Measurements from ENCODE around the gene NDUFS4. TPM values are rescaled to one million over a fixed set of nuclear protein-coding genes. Genes with fewer than 3 reads are reported as not detected.
A peak's percentile ranks its signal among the peaks of the same experiment; 100 is the strongest.
"Not testable (repeated sequence)": the region's sequence is repeated elsewhere in the genome, so short reads cannot be mapped to it uniquely, and the experiment has no call there.

NDUFS4 gene
- total RNA-seq: 117 TPM
- long read RNA-seq, transcript NDUFS4-201 (5 exons, 675 nt): major isoform, 39 of 49 reads
- long read RNA-seq, transcript NDUFS4-204 (6 exons, 833 nt): minor isoform, 5 of 49 reads
- long read RNA-seq, partial matches to known transcripts: 1 of 49 reads
- long read RNA-seq, other reads (novel, unspliced or antisense): 4 of 49 reads

GRCh38 chr5:53560506-53561191, at the start of gene NDUFS4:
Gene NDUFS4 (plus strand): TSS chr5:53560639. CDS start chr5:53560663, 24 bp downstream.
- DNase-seq (ENCODE audit: low spot score): peak; percentile 92
- intact Hi-C loops (cut with DNase I): loop anchor here (5.0 kb wide), 1 partner anchor 78 kb away; the partner anchor contains the start of gene FST

- intact Hi-C loops (cut with DNase I): no loop called here
- DNase-seq (ENCODE audit: low spot score): no peak
Observed at GRCh38 chr5:53512539-53512938, 47.9 kb upstream of the NDUFS4 start.

GRCh38 chr5:53515988-53516387, 44.5 kb upstream of the NDUFS4 start:
- intact Hi-C loops (cut with DNase I): no loop called here

GRCh38 chr5:53520813-53521212, 39.6 kb upstream of the NDUFS4 start:
- DNase-seq (ENCODE audit: low spot score): no peak
- intact Hi-C loops (cut with DNase I): no loop called here

More at GRCh38 chr5:53515988-53516387, 44.5 kb upstream of the NDUFS4 start:
- no peak for DNase-seq (ENCODE audit: low spot score)

GRCh38 chr5:53537711-53538110, 22.7 kb upstream of the NDUFS4 start:
- intact Hi-C loops (cut with DNase I): no loop called here
- no peak for DNase-seq (ENCODE audit: low spot score)

- intact Hi-C loops (cut with DNase I); DNase-seq (ENCODE audit: low spot score): not testable (repeated sequence)
Observed at GRCh38 chr5:53540739-53541138, 19.7 kb upstream of the NDUFS4 start.

GRCh38 chr5:53541859-53542258, 18.6 kb upstream of the NDUFS4 start:
- intact Hi-C loops (cut with DNase I): no loop called here
- no peak for DNase-seq (ENCODE audit: low spot score)

- intact Hi-C loops (cut with DNase I): no loop called here
- DNase-seq (ENCODE audit: low spot score): no peak
Observed at GRCh38 chr5:53542926-53543325, 17.5 kb upstream of the NDUFS4 start.

- no peak for DNase-seq (ENCODE audit: low spot score)
- intact Hi-C loops (cut with DNase I): no loop called here
Observed at GRCh38 chr5:53543401-53543800, 17.0 kb upstream of the NDUFS4 start.

GRCh38 chr5:53545744-53546143, 14.7 kb upstream of the NDUFS4 start:
- no peak for DNase-seq (ENCODE audit: low spot score)
- intact Hi-C loops (cut with DNase I): no loop called here

GRCh38 chr5:53547226-53547625, 13.2 kb upstream of the NDUFS4 start:
- no peak for DNase-seq (ENCODE audit: low spot score)
- intact Hi-C loops (cut with DNase I): no loop called here

GRCh38 chr5:53548501-53548900, 11.9 kb upstream of the NDUFS4 start:
- not testable (repeated sequence) for DNase-seq (ENCODE audit: low spot score)

GRCh38 chr5:53549792-53550191, 10.6 kb upstream of the NDUFS4 start:
- intact Hi-C loops (cut with DNase I): no loop called here
- no peak for DNase-seq (ENCODE audit: low spot score)

More at GRCh38 chr5:53548501-53548900, 11.9 kb upstream of the NDUFS4 start:
- intact Hi-C loops (cut with DNase I): not testable (repeated sequence)

- intact Hi-C loops (cut with DNase I): no loop called here
Observed at GRCh38 chr5:53552561-53552960, 7.9 kb upstream of the NDUFS4 start.

GRCh38 chr5:53554444-53554843, 6.0 kb upstream of the NDUFS4 start:
- intact Hi-C loops (cut with DNase I): no loop called here

More at GRCh38 chr5:53552561-53552960, 7.9 kb upstream of the NDUFS4 start:
- DNase-seq (ENCODE audit: low spot score): no peak

GRCh38 chr5:53555160-53555559, 5.3 kb upstream of the NDUFS4 start:
- intact Hi-C loops (cut with DNase I): no loop called here
- no peak for DNase-seq (ENCODE audit: low spot score)

More at GRCh38 chr5:53554444-53554843, 6.0 kb upstream of the NDUFS4 start:
- DNase-seq (ENCODE audit: low spot score): no peak

- intact Hi-C loops (cut with DNase I): no loop called here
- DNase-seq (ENCODE audit: low spot score): no peak
Observed at GRCh38 chr5:53556001-53556400, 4.4 kb upstream of the NDUFS4 start.

GRCh38 chr5:53557386-53557785, 3.1 kb upstream of the NDUFS4 start:
- intact Hi-C loops (cut with DNase I): no loop called here
- no peak for DNase-seq (ENCODE audit: low spot score)

GRCh38 chr5:53558966-53559365, 1.5 kb upstream of the NDUFS4 start:
- intact Hi-C loops (cut with DNase I): no loop called here

GRCh38 chr5:53560028-53560427, 411 bp upstream of the NDUFS4 start:
- intact Hi-C loops (cut with DNase I): loop anchor here (5.0 kb wide), 1 partner anchor 78 kb away; the partner anchor contains the start of gene FST
- DNase-seq (ENCODE audit: low spot score): no peak

More at GRCh38 chr5:53558966-53559365, 1.5 kb upstream of the NDUFS4 start:
- no peak for DNase-seq (ENCODE audit: low spot score)

GRCh38 chr5:53568401-53568800, 8.0 kb downstream of the NDUFS4 start:
- DNase-seq (ENCODE audit: low spot score): no peak
- intact Hi-C loops (cut with DNase I): no loop called here
